ENCODE results near the gene P2RY13.

Gene P2RY13

DNA sequence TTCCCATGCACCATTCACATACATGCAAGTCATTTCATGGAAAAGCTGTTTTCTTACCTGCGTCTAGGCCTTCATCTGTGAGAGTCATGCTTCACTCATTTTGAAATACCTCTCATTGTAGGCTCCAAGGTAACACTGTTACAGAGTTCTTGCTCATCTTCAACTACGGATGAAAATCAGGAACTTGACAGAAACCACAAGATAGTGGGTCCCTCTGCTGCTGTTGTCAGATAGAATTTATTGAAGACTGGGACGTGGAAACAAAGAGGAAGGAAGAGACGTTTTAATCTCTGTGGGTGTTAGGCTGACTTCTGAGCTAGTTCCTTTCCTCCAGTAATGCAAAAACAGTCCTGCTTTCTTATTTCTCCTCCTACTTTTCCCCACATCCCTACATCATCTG, 51.1 kb downstream of the P2RY13 start, which contains the start of gene P2RY14:
TSS of gene P2RY14 (minus strand) at position 313 of the 400 bp plus-strand sequence. CDS start 64,226 bp downstream, outside the sequence.
- H2BK12ac ChIP-seq (ENCODE audit: low read length in 2 of 2): no peak within 1 kb of the TSS
- H2BK120ac ChIP-seq (ENCODE audit: low read depth, low read length): peak within 1 kb of the TSS; percentile 8
- no peak within 1 kb of the TSS for H2AFZ ChIP-seq (ENCODE audit: low read depth, low read length)
- no peak within 1 kb of the TSS for H3K23ac ChIP-seq (ENCODE audit: low read length in 2 of 2)
- H3K4me2 ChIP-seq (ENCODE audit: low read length, poor library complexity, severe bottlenecking): no peak within 1 kb of the TSS
- 79% methylated on average over 2 of the region's 4 CpGs for WGBS
- H4K91ac ChIP-seq (ENCODE audit: low read length): no peak within 1 kb of the TSS
- H3K4ac ChIP-seq (ENCODE audit: low read depth in 1 of 2, low read length in 2 of 2): no peak within 1 kb of the TSS
- H3K4me1 ChIP-seq (ENCODE audit: control insufficient read depth, insufficient read depth, low read depth, low read length): no peaks in the 10 kb centered on the region
- H3K9ac ChIP-seq (ENCODE audit: low read length): no peak within 1 kb of the TSS
- H2BK15ac ChIP-seq (ENCODE audit: low read depth, poor library complexity, severe bottlenecking): no peak within 1 kb of the TSS
- H3K27ac ChIP-seq (ENCODE audit: low read length, poor library complexity, severe bottlenecking): no peak within 1 kb of the TSS
- H2AK5ac ChIP-seq (ENCODE audit: low read length, severe bottlenecking): no peak within 1 kb of the TSS
- H3K9me3 ChIP-seq (ENCODE audit: control insufficient read depth, low read length): no peaks in the 10 kb centered on the region
- no peaks in the 10 kb centered on the region for H3K36me3 ChIP-seq (ENCODE audit: control insufficient read depth in 1 of 2, insufficient read depth in 2 of 2, low read depth in 1 of 2, low read length in 2 of 2)
- no peak within 1 kb of the TSS for H2BK5ac ChIP-seq (ENCODE audit: low read depth, low read length, poor library complexity, severe bottlenecking)
- no peak within 1 kb of the TSS for H4K8ac ChIP-seq (ENCODE audit: low read length)
- H3K14ac ChIP-seq (ENCODE audit: low read length in 2 of 2): no peak within 1 kb of the TSS
- H3K4me3 ChIP-seq (ENCODE audit: insufficient read depth in 1 of 2, low read depth in 1 of 2, low read length in 2 of 2): no peak within 1 kb of the TSS
- no peak within 1 kb of the TSS for H3K18ac ChIP-seq (ENCODE audit: low read depth in 1 of 2, low read length in 2 of 2)
- H3K27me3 ChIP-seq (ENCODE audit: control insufficient read depth in 1 of 2, insufficient read depth in 1 of 2, low read length in 2 of 2): peaks cover 0 to 6% of the 10 kb centered on the region in 2 experiments
- H3K79me1 ChIP-seq (replicated peaks; ENCODE audit: low read length, poor library complexity, severe bottlenecking): no peaks in the 10 kb centered on the region
- DNase-seq: no peak

DNA sequence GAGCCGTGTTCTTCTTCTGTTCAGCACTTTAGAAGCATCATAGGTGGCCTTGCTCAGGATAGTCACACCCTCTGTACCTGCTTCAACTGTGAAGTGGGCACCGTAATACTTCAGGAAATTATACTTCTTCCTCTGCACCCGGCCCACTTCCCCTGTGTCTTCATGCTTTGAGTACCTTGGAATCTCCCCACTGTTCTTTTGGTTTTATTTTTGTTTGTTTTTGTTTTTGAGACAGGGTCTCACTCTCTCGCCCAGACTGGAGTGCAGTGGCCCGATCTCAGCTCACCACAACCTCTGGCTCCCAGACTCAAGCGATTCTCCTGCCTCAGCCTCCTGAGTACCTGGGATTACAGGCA, 52.7 kb downstream of the P2RY13 start:
- WGBS: 83% methylated on average over 4 of the region's 6 CpGs
- no peak for DNase-seq
- no peak overlapping the region for H3K27ac ChIP-seq (ENCODE audit: low read length, poor library complexity, severe bottlenecking)
- no peak overlapping the region for H3K4ac ChIP-seq (ENCODE audit: low read depth in 1 of 2, low read length in 2 of 2)
- H2BK15ac ChIP-seq (ENCODE audit: low read depth, poor library complexity, severe bottlenecking): no peak overlapping the region
- H3K79me1 ChIP-seq (replicated peaks; ENCODE audit: low read length, poor library complexity, severe bottlenecking): no peaks in the 10 kb centered on the region
- no peaks in the 10 kb centered on the region for H3K36me3 ChIP-seq (ENCODE audit: control insufficient read depth in 1 of 2, insufficient read depth in 2 of 2, low read depth in 1 of 2, low read length in 2 of 2)
- no peak overlapping the region for H2BK120ac ChIP-seq (ENCODE audit: low read depth, low read length)
- H3K4me3 ChIP-seq (ENCODE audit: insufficient read depth in 1 of 2, low read depth in 1 of 2, low read length in 2 of 2): no peak overlapping the region
- no peak overlapping the region for H2AK5ac ChIP-seq (ENCODE audit: low read length, severe bottlenecking)
- no peak overlapping the region for H2BK12ac ChIP-seq (ENCODE audit: low read length in 2 of 2)
- H3K9me3 ChIP-seq (ENCODE audit: control insufficient read depth, low read length): no peaks in the 10 kb centered on the region
- H2BK5ac ChIP-seq (ENCODE audit: low read depth, low read length, poor library complexity, severe bottlenecking): no peak overlapping the region
- no peak overlapping the region for H3K9ac ChIP-seq (ENCODE audit: low read length)
- H3K23ac ChIP-seq (ENCODE audit: low read length in 2 of 2): no peak overlapping the region
- no peak overlapping the region for H3K14ac ChIP-seq (ENCODE audit: low read length in 2 of 2)
- H2AFZ ChIP-seq (ENCODE audit: low read depth, low read length): no peak overlapping the region
- H3K27me3 ChIP-seq (ENCODE audit: control insufficient read depth in 1 of 2, insufficient read depth in 1 of 2, low read length in 2 of 2): peaks cover 0 to 9% of the 10 kb centered on the region in 2 experiments
- H4K91ac ChIP-seq (ENCODE audit: low read length): no peak overlapping the region
- no peak overlapping the region for H3K18ac ChIP-seq (ENCODE audit: low read depth in 1 of 2, low read length in 2 of 2)
- H3K4me1 ChIP-seq (ENCODE audit: control insufficient read depth, insufficient read depth, low read depth, low read length): no peaks in the 10 kb centered on the region
- no peak overlapping the region for H3K4me2 ChIP-seq (ENCODE audit: low read length, poor library complexity, severe bottlenecking)
- no peak overlapping the region for H4K8ac ChIP-seq (ENCODE audit: low read length)

Data from mesenchymal stem cell (in vitro differentiated cells and primary cell).